Adipocyte (in vitro differentiated cells): ENCODE data around the gene TYRP1.

Experiments
- DNase-seq: peaks from one replicate; pipeline ENCODE4 v3.0.0-alpha.2; 2015; ENCODE audit warnings: low read depth
- H3K27me3 ChIP-seq: replicated peaks from 2 replicates; pipeline ENCODE4 v1.7.0; 2013; ENCODE audit warnings: mild to moderate bottlenecking, low read length, moderate library complexity; ENCODE audit not compliant: control insufficient read depth, insufficient read depth
- H3K36me3 ChIP-seq: 2 replicates; pipeline ENCODE4 v1.7.0; 2013; ENCODE audit warnings: low read length, mild to moderate bottlenecking, moderate library complexity; ENCODE audit not compliant: control insufficient read depth, insufficient read depth, severe bottlenecking
- H3K4me1 ChIP-seq: 2 replicates; pipeline ENCODE4 v1.7.0; 2013; ENCODE audit warnings: mild to moderate bottlenecking, low read length, moderate library complexity; ENCODE audit not compliant: control insufficient read depth, insufficient read depth
- H3K4me3 ChIP-seq: 2 replicates; pipeline ENCODE4 v1.7.0; 2013; ENCODE audit warnings: mild to moderate bottlenecking, low read length, moderate library complexity
- H3K9ac ChIP-seq: 2 replicates; pipeline ENCODE4 v1.7.0; 2013; ENCODE audit warnings: mild to moderate bottlenecking, low read length, moderate library complexity
- H3K9me3 ChIP-seq: 2 replicates; pipeline ENCODE4 v1.7.0; 2013; ENCODE audit warnings: mild to moderate bottlenecking, low read length, moderate library complexity; ENCODE audit not compliant: control insufficient read depth

Gene TYRP1

DNA sequence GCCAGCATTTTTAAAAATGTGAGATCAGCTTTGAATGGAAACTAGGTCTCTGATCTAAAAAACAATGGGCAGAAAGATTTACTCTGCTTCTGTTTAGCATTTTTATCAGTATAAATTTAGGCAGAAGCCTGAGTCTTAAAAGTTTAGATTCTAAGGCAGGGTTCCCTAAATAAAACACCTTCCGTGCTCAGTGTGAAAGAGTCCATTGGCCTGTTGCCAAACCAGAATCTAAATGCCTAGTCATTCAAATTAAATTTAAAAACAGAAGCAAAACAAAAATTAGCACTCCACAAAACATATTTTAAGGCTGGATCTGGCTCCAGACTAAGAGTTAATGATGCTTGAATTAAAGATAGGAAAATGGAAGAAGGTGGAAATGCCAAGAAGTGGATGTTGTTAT lies 4.5 kb downstream of the TYRP1 start:
- H3K4me1 ChIP-seq, result peaks cover 23% of the 10 kb centered on the region
- H3K36me3 ChIP-seq, result no peaks in the 10 kb centered on the region
- H3K9ac ChIP-seq, result no peak overlapping the region
- H3K27me3 ChIP-seq, result peaks cover 5% of the 10 kb centered on the region
- H3K9me3 ChIP-seq, result no peaks in the 10 kb centered on the region
- DNase-seq, result no peak
- no peak overlapping the region for H3K4me3 ChIP-seq

DNA sequence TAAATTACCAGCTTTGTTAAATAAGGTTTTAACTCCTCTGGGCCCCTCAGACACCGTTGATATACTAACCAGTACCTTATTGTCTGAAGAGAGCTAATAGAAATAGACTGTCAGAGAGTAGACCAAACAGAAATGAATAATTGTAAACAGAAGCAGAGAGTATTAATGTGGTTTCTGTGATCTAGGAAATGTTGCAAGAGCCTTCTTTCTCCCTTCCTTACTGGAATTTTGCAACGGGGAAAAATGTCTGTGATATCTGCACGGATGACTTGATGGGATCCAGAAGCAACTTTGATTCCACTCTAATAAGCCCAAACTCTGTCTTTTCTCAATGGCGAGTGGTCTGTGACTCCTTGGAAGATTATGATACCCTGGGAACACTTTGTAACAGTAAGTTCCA lies 5.1 kb downstream of the TYRP1 start:
- Histone ChIP-seq H3K9me3 (no peaks in the 10 kb centered on the region), H3K27me3 (peaks cover 5% of the 10 kb centered on the region), H3K36me3 (no peaks in the 10 kb centered on the region), H3K4me3 (no peak overlapping the region), H3K4me1 (peaks cover 23% of the 10 kb centered on the region), H3K9ac (no peak overlapping the region)
- peak; percentile 84 for DNase-seq

DNA sequence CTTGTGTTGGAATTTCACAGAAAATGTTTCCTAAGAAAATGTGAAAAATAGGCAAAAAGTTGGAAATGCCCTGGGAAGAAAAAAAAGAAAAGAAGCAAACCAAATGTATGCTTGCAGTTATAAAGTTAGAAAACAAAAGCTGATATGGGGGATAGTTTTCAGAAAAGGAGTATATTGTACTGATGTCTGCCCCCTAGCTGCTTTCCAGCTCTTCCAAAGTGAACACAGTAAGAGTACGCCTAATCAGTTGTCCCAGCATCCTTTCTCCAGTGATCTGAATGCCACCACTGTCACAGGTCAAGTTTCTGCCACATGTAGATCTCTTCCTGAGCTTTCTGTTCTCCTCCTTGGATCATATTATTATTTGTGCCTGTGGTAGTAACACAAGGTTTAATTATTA lies 5.8 kb downstream of the TYRP1 start:
- no peaks in the 10 kb centered on the region for H3K36me3 ChIP-seq
- DNase-seq, result no peak
- peaks cover 26% of the 10 kb centered on the region for H3K4me1 ChIP-seq
- H3K9me3 ChIP-seq, result no peaks in the 10 kb centered on the region
- no peak overlapping the region for H3K4me3 ChIP-seq
- peaks cover 5% of the 10 kb centered on the region for H3K27me3 ChIP-seq
- no peak overlapping the region for H3K9ac ChIP-seq

DNA sequence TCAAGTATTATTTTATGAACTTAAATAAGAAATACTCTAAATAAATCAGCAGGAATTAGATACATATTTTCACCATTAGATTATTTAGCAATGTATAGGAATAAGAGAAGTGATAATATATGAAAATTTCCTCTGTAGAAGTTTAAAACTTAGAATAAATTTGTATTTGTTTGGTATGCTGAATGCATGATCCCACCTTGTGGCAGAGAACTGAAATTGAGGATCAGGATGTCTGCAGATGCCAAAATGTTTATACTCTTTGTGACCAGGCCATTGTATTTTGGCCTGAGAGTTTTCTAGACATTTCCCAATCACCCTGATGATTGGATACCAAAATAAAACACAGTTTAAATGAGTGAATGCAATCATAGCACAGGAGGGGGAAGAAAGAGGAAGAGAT lies 6.3 kb downstream of the TYRP1 start:
- Histone ChIP-seq H3K27me3 (peaks cover 5% of the 10 kb centered on the region), H3K9me3 (no peaks in the 10 kb centered on the region), H3K4me3 (no peak overlapping the region), H3K4me1 (peaks cover 27% of the 10 kb centered on the region), H3K36me3 (no peaks in the 10 kb centered on the region), H3K9ac (no peak overlapping the region)
- peak; percentile 52 for DNase-seq

DNA sequence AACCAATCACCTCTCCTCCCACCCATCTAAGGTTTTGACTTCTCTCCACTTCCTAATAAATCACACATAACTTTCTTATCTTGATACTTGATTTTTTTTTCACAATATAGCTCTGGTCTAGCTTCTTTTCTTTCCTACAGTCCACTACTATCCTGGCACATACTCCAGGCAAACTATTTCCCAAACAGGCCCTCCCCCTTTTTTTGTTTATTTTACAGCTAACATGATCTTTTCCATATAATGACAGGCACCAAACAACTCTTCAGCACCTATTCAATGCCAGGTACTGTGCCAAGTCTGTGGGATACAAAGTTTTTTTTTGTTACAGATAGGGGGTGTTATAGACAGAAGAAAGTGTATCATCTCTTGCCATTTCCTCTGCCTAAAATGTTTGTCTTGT lies 7.9 kb downstream of the TYRP1 start:
- no peak for DNase-seq
- H3K36me3 ChIP-seq, result no peaks in the 10 kb centered on the region
- no peak overlapping the region for H3K9ac ChIP-seq
- H3K4me3 ChIP-seq, result no peak overlapping the region
- peaks cover 5% of the 10 kb centered on the region for H3K27me3 ChIP-seq
- peaks cover 24% of the 10 kb centered on the region for H3K4me1 ChIP-seq
- H3K9me3 ChIP-seq, result no peaks in the 10 kb centered on the region

DNA sequence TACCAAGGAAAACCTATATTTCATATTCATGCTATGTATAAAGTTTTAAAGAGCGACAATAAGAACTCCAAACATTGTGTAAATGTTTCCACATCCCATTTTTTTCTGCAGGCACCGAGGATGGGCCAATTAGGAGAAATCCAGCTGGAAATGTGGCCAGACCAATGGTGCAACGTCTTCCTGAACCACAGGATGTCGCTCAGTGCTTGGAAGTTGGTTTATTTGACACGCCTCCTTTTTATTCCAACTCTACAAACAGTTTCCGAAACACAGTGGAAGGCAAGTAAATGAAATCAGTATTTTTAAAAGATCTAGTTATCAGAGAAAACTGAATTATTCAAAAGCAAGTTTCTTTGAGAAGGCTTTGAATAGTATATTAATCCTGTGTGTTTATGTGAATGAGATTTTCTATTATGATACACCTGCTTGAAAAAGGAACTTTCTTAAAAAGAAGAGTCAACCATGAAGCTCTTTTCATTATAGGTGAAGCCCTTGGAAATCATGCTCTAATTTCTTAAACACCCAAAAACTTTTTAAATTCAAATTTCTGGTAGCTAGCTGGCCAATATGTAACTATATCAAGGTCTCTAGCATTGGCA lies 9.1 kb downstream of the TYRP1 start:
- Histone ChIP-seq H3K4me3 (no peak overlapping the region), H3K36me3 (no peaks in the 10 kb centered on the region), H3K9me3 (no peaks in the 10 kb centered on the region), H3K9ac (no peak overlapping the region), H3K4me1 (peaks cover 24% of the 10 kb centered on the region), H3K27me3 (no peaks in the 10 kb centered on the region)
- DNase-seq, result peak; percentile 82

DNA sequence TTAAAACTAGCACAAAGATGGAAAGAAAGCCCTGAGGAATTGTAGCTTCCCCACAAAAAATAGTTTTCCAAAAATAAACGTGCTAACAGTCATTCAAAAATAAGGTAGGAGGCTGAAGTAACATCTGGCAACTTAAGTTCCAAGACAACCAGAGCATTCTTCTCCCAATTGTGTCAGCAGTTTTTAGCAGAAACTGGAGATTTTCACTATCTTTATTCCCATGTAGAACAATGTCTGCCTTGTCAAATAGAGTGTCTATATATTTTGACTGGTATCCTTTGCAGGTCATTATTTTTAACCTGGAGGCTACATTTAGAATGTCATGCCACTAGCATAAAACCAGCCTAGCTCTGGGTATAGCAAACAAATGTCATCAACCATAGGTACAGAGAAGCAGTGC lies 10.8 kb downstream of the TYRP1 start:
- Histone ChIP-seq H3K4me1 (peaks cover 17% of the 10 kb centered on the region), H3K4me3 (no peak overlapping the region), H3K36me3 (no peaks in the 10 kb centered on the region), H3K27me3 (no peaks in the 10 kb centered on the region), H3K9ac (no peak overlapping the region), H3K9me3 (no peaks in the 10 kb centered on the region)
- no peak for DNase-seq

DNA sequence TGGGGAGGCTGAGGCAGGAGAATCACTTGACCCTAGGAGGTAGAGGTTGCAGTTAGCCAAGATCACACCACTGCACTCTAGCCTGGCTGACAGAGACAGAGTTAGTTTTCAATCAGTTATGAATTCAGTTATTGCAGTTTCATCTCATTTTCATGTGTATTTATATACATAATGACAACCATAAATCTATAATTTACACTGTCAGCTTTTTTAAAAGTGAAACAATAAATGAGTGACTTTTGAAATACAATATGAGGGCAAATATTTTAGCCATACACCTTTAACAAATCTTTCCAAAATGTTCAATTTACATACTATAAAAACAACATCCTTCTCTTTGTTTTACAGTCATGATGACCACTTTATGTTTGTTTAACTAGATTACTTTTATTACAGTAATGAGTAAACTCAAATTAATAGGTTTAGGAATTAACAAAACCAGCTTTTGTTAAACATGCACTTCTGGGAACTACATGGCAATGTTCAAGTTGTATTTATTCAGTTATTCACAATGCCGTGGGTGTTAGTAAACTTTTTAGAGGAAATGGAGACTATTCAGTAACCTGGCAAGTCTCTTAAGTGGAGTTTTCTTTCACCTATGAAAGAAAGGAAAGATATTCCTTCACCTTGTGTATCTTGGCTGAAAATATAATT lies 12.7 kb downstream of the TYRP1 start:
- no peak for DNase-seq

DNA sequence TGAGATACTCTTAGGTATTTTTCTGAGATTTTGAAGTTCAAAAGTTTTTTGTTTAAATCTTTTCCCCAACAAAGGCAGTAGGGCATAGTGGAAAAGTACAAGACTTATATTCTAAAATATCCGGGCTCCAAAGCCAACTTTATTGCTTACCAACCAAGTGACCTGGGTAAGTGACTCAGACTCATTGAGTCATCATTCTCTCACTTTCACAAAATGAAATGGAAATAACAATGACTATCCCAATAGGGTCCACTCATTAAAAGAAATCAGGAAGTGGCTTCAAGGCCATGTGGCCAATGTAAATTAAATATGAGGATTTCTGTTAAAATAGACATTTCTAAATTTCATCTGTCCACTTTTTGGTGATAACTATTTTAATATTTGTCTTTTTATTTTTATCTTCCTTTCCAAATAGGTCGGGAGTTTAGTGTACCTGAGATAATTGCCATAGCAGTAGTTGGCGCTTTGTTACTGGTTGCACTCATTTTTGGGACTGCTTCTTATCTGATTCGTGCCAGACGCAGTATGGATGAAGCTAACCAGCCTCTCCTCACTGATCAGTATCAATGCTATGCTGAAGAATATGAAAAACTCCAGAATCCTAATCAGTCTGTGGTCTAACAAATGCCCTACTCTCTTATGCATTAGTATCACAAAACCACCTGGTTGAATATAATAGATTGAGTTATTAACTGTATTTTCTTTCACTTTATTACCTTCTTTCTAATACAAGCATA lies 15.5 kb downstream of the TYRP1 start:
- DNase-seq, result peak; percentile 65
- H3K4me1 ChIP-seq, result peaks cover 14% of the 10 kb centered on the region
- H3K4me3 ChIP-seq, result no peak overlapping the region
- H3K36me3 ChIP-seq, result no peaks in the 10 kb centered on the region
- H3K9me3 ChIP-seq, result no peaks in the 10 kb centered on the region
- H3K9ac ChIP-seq, result no peak overlapping the region
- H3K27me3 ChIP-seq, result no peaks in the 10 kb centered on the region

More for the DNA sequence above, 12.7 kb downstream of the TYRP1 start:
- H3K27me3 ChIP-seq, result no peaks in the 10 kb centered on the region
- no peaks in the 10 kb centered on the region for H3K36me3 ChIP-seq
- no peak overlapping the region for H3K4me3 ChIP-seq
- peaks cover 17% of the 10 kb centered on the region for H3K4me1 ChIP-seq
- H3K9me3 ChIP-seq, result no peaks in the 10 kb centered on the region
- H3K9ac ChIP-seq, result no peak overlapping the region

DNA sequence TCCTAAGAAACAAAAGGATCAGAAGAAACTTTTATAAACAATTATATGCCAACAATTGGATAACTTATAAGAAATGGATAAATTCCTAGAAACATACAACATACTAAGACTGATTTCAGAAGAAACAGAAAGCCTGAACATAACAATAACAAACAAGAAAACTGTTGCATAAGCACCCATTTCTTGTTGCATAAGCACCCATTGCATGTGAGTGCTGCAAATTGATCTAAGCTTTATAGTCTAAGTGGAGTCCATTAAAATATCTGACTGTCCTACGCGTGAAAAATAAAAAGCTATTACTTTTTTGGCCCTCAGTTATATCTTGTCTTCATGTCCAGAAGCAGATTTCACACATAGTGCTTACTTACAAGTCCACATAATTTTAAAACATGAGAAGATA lies 19.3 kb downstream of the TYRP1 start:
- Histone ChIP-seq H3K4me3 (no peak overlapping the region), H3K9ac (no peak overlapping the region), H3K36me3 (no peaks in the 10 kb centered on the region), H3K4me1 (peaks cover 10% of the 10 kb centered on the region), H3K9me3 (no peaks in the 10 kb centered on the region), H3K27me3 (no peaks in the 10 kb centered on the region)
- DNase-seq, result peak; percentile 38

DNA sequence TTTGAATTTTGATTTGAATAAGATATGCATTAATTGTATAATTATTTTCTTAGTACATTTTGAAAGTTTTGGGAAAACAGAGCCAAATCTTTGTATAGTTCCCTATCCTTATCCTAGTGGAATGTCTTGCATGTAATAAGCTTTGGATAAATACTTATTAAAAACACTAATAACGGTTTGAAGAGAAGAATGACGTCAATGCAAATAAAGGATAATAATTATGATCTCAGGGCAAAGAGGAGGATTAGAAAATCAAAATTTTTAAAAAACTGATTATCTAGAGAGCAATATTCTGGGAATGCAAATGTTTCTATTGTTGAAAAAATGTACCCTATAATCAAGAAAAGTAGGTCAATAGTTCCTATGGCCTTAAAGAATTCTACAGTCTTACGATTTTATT lies 22.1 kb downstream of the TYRP1 start:
- no peak for DNase-seq
- no peaks in the 10 kb centered on the region for H3K9me3 ChIP-seq
- H3K27me3 ChIP-seq, result no peaks in the 10 kb centered on the region

More for the DNA sequence above, 22.1 kb downstream of the TYRP1 start:
- no peaks in the 10 kb centered on the region for H3K4me1 ChIP-seq
- no peak overlapping the region for H3K4me3 ChIP-seq
- no peak overlapping the region for H3K9ac ChIP-seq
- H3K36me3 ChIP-seq, result no peaks in the 10 kb centered on the region
